ENCODE results near the gene TAB2. TPM values are rescaled to one million over a fixed set of nuclear protein-coding genes. Genes with fewer than 3 reads are reported as not detected.
"Not testable (repeated sequence)": the region's sequence is repeated elsewhere in the genome, so short reads cannot be mapped to it uniquely, and the experiment has no call there.

The TAB2 gene
- total RNA-seq, 2 donors from 2014 or later, result 25.7 to 26.2 TPM

GRCh38 chr6:149458806-149459205 is 141.3 kb downstream of the TAB2 start:
- H3K36me3 ChIP-seq (replicated peaks in 1 of 2; ENCODE audit: insufficient read depth in 1 of 2, low read depth in 2 of 2), result no peaks in the 10 kb centered on the region
- intact Hi-C loops (cut with DNase I), result no loop called here
- no peak overlapping the region for H3K27ac ChIP-seq
- peaks cover 13% of the 10 kb centered on the region for H3K4me1 ChIP-seq
- no peak overlapping the region for H3K4me3 ChIP-seq
- H3K27me3 ChIP-seq, result no peaks in the 10 kb centered on the region
- no peaks in the 10 kb centered on the region for H3K9me3 ChIP-seq
- WGBS, 2 donors, result 75 to 80% methylated on average over 1 of the region's 1 CpG
- ATAC-seq, result no peak
- TF ChIP-seq, protein P1, sequence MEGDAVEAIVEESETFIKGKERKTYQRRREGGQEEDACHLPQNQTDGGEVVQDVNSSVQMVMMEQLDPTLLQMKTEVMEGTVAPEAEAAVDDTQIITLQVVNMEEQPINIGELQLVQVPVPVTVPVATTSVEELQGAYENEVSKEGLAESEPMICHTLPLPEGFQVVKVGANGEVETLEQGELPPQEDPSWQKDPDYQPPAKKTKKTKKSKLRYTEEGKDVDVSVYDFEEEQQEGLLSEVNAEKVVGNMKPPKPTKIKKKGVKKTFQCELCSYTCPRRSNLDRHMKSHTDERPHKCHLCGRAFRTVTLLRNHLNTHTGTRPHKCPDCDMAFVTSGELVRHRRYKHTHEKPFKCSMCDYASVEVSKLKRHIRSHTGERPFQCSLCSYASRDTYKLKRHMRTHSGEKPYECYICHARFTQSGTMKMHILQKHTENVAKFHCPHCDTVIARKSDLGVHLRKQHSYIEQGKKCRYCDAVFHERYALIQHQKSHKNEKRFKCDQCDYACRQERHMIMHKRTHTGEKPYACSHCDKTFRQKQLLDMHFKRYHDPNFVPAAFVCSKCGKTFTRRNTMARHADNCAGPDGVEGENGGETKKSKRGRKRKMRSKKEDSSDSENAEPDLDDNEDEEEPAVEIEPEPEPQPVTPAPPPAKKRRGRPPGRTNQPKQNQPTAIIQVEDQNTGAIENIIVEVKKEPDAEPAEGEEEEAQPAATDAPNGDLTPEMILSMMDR (IDR thresholded peaks at IDR 0.05), result no peak
- TF ChIP-seq POLR2A (IDR thresholded peaks at IDR 0.05), result no peak
- no peak for DNase-seq

- intact Hi-C loops (cut with DNase I), result no loop called here
- no peaks in the 10 kb centered on the region for H3K9me3 ChIP-seq
- H3K27ac ChIP-seq, result no peak overlapping the region
- H3K36me3 ChIP-seq (replicated peaks in 1 of 2; ENCODE audit: insufficient read depth in 1 of 2, low read depth in 2 of 2), result no peaks in the 10 kb centered on the region
- TF ChIP-seq, protein P1 (IDR thresholded peaks at IDR 0.05), result no peak
- no peak for TF ChIP-seq POLR2A (IDR thresholded peaks at IDR 0.05)
- WGBS, 2 donors, result 78 to 81% methylated on average over 5 of the region's 5 CpGs
- ATAC-seq (no peak), DNase-seq (no peak)
- H3K4me3 ChIP-seq, result no peak overlapping the region
- peaks cover 4% of the 10 kb centered on the region for H3K4me1 ChIP-seq
- no peaks in the 10 kb centered on the region for H3K27me3 ChIP-seq
Measured at GRCh38 chr6:149459761-149460160, 142.2 kb downstream of the TAB2 start.

GRCh38 chr6:149460249-149460648 is 142.7 kb downstream of the TAB2 start:
- DNase-seq; H3K27me3 ChIP-seq; H3K27ac ChIP-seq; H3K36me3 ChIP-seq (replicated peaks in 1 of 2; ENCODE audit: insufficient read depth in 1 of 2, low read depth in 2 of 2); H3K4me3 ChIP-seq; H3K9me3 ChIP-seq; intact Hi-C loops (cut with DNase I); ATAC-seq; H3K4me1 ChIP-seq: not testable (repeated sequence)
- 72 to 84% methylated on average over 3 of the region's 3 CpGs for WGBS, 2 donors

Small RNA genes lying within 50 kb of the gene (small RNA-seq; reads per million reads assigned to genes)
- gene RN7SL234P, result not detected

Other genes with a start within 250 kb of the TAB2 start
- 1 to 10 TPM in 1 of 2 donors, not detected in 1; 1.3 TPM for gene SUMO4, start 82.5 kb downstream of the TAB2 start, total RNA-seq
- gene ZC3H12D, start 167.3 kb downstream of the TAB2 start, total RNA-seq, result 1 to 10 TPM in 1 of 2 donors, under 1 TPM in 1; 0.52 to 2.6 TPM
- gene PPIL4, start 228.3 kb downstream of the TAB2 start, total RNA-seq, result 10 to 100 TPM; 14.5 to 24.1 TPM
- gene GINM1, start 248.7 kb downstream of the TAB2 start, total RNA-seq, result 10 to 100 TPM; 25.7 to 33.7 TPM

Data from body of pancreas (tissue), 4 donors.